Astrocyte (in vitro differentiated cells and primary cell): ENCODE results near the gene KBTBD3. TPM values are rescaled to one million over a fixed set of nuclear protein-coding genes. Genes with fewer than 3 reads are reported as not detected.

Experiments used
- DNase-seq: peaks from one replicate; pipeline ENCODE4 v3.0.0-alpha.2; 2010; ENCODE audit warnings: low read depth
- FAIRE-seq: peaks from 2 replicates; lab custom pipeline; 2011; peaks lifted over from hg19 to GRCh38; lab: Jason Lieb, UNC
- H2AFZ ChIP-seq: 2 replicates; pipeline ENCODE4 v1.6.0; 2012; ENCODE audit warnings: low read depth, low read length, inconsistent platforms
- H3K27ac ChIP-seq: 2 replicates; pipeline ENCODE4 v1.5.1; 2011; ENCODE audit warnings: low read depth, low read length, inconsistent platforms
- H3K27me3 ChIP-seq: 2 replicates; pipeline ENCODE4 v1.6.0; 2011; ENCODE audit warnings: low read length, inconsistent platforms; ENCODE audit not compliant: insufficient read depth
- H3K36me3 ChIP-seq: 2 replicates; pipeline ENCODE4 v1.5.1; 2011; ENCODE audit warnings: low read length, inconsistent platforms; ENCODE audit not compliant: insufficient read depth
- H3K4me1 ChIP-seq: 2 replicates; pipeline ENCODE4 v1.5.1; 2011; ENCODE audit warnings: low read length, inconsistent platforms; ENCODE audit not compliant: insufficient read depth
- H3K4me2 ChIP-seq: 2 replicates; pipeline ENCODE4 v1.6.0; 2012; ENCODE audit warnings: low read length, inconsistent platforms
- H3K4me3 ChIP-seq: 2 replicates; pipeline ENCODE4 v1.5.1; 2011; ENCODE audit warnings: low read depth, mild to moderate bottlenecking, low read length, inconsistent platforms; ENCODE audit not compliant: insufficient read depth
- H3K79me2 ChIP-seq: 2 replicates; pipeline ENCODE4 v1.6.0; 2012; ENCODE audit warnings: mild to moderate bottlenecking, low read length, inconsistent platforms; ENCODE audit not compliant: insufficient read depth
- H3K9ac ChIP-seq: 2 replicates; pipeline ENCODE4 v1.6.0; 2012; ENCODE audit warnings: mild to moderate bottlenecking, low read length, inconsistent platforms
- H3K9me3 ChIP-seq: 2 replicates; pipeline ENCODE4 v1.5.1; 2012; ENCODE audit warnings: low read depth, mild to moderate bottlenecking, low read length, inconsistent platforms; ENCODE audit not compliant: insufficient read depth
- H4K20me1 ChIP-seq: 2 replicates; pipeline ENCODE4 v1.6.0; 2012; ENCODE audit warnings: low read length, inconsistent platforms; ENCODE audit not compliant: insufficient read depth
- H3K27ac Mint-ChIP-seq: one replicate; pipeline ENCODE4 v1.8.0; 2021; ENCODE audit warnings: mild to moderate bottlenecking, mixed read lengths; ENCODE audit not compliant: unreplicated experiment
- H3K27me3 Mint-ChIP-seq: one replicate; pipeline ENCODE4 v1.8.0; 2021; ENCODE audit warnings: low read depth, mixed read lengths; ENCODE audit not compliant: unreplicated experiment
- H3K36me3 Mint-ChIP-seq: one replicate; pipeline ENCODE4 v1.8.0; 2021; ENCODE audit warnings: low read depth, mixed read lengths; ENCODE audit not compliant: unreplicated experiment
- H3K4me1 Mint-ChIP-seq: one replicate; pipeline ENCODE4 v1.8.0; 2021; ENCODE audit warnings: low read depth, mixed read lengths; ENCODE audit not compliant: unreplicated experiment
- H3K4me3 Mint-ChIP-seq: one replicate; pipeline ENCODE4 v1.8.0; 2021; ENCODE audit warnings: mild to moderate bottlenecking, moderate library complexity, mixed read lengths; ENCODE audit not compliant: unreplicated experiment
- H3K9me3 Mint-ChIP-seq: one replicate; pipeline ENCODE4 v1.8.0; 2021; ENCODE audit warnings: mild to moderate bottlenecking, mixed read lengths; ENCODE audit not compliant: unreplicated experiment
- EZH2 ChIP-seq: IDR thresholded peaks from 2 replicates; pipeline ENCODE4 v1.6.1; 2012; ENCODE audit warnings: mild to moderate bottlenecking, low read length, inconsistent platforms; ENCODE audit not compliant: insufficient read depth
- total RNA-seq: library from RNA; stranded (reverse); gene quantifications from 2 replicates; pipeline ENCODE4 v1.2.1, GENCODE V29; 2021
- TF ChIP-seq, protein P1 (sequence below): IDR thresholded peaks from 2 replicates; pipeline ENCODE4 v1.5.1; 2011; ENCODE audit warnings: low read depth, mild to moderate bottlenecking, inconsistent platforms, low read length, moderate library complexity; ENCODE audit not compliant: insufficient read depth

Gene KBTBD3
- total RNA-seq, 1 donor from 2014 or later = 4.7 TPM

DNA sequence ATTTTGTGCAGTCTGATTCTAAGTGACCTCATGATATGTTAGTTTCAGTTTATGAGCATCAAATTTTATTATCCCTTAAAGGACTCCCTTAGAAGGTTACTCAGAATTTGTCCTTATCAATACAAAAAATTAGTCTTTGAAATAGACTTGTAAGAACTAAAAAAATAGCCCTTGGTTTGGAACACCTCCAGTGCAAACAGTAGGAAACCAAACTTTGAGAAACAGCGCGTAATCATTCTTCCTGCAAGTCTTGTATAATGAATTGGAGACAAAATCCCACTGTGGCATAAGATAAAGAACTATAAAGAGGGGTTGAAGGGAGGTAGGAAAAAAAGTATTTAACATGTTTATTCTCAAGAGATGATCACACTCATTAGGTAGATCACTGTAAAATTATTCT lies 44.3 kb downstream of the KBTBD3 start:
- Histone ChIP-seq H3K79me2 (no peaks in the 10 kb centered on the region), H3K9ac (no peak overlapping the region), H3K9me3 (no peaks in the 10 kb centered on the region), H3K36me3 (no peaks in the 10 kb centered on the region), H3K27me3 (no peaks in the 10 kb centered on the region), H3K4me2 (no peak overlapping the region), H2AFZ (no peak overlapping the region), H3K4me1 (peaks cover 5% of the 10 kb centered on the region), H3K27ac (no peak overlapping the region), H3K4me3 (no peak overlapping the region), H4K20me1 (no peaks in the 10 kb centered on the region)
- H3K36me3 Mint-ChIP-seq = no peaks in the 10 kb centered on the region
- TF ChIP-seq, protein P1, sequence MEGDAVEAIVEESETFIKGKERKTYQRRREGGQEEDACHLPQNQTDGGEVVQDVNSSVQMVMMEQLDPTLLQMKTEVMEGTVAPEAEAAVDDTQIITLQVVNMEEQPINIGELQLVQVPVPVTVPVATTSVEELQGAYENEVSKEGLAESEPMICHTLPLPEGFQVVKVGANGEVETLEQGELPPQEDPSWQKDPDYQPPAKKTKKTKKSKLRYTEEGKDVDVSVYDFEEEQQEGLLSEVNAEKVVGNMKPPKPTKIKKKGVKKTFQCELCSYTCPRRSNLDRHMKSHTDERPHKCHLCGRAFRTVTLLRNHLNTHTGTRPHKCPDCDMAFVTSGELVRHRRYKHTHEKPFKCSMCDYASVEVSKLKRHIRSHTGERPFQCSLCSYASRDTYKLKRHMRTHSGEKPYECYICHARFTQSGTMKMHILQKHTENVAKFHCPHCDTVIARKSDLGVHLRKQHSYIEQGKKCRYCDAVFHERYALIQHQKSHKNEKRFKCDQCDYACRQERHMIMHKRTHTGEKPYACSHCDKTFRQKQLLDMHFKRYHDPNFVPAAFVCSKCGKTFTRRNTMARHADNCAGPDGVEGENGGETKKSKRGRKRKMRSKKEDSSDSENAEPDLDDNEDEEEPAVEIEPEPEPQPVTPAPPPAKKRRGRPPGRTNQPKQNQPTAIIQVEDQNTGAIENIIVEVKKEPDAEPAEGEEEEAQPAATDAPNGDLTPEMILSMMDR = no peak
- H3K4me3 Mint-ChIP-seq = no peak overlapping the region
- no peaks in the 10 kb centered on the region for H3K9me3 Mint-ChIP-seq
- FAIRE-seq (no peak), DNase-seq (peak; percentile 55)
- peaks cover 4% of the 10 kb centered on the region for H3K4me1 Mint-ChIP-seq
- no peak overlapping the region for H3K27ac Mint-ChIP-seq
- no peaks in the 10 kb centered on the region for H3K27me3 Mint-ChIP-seq

DNA sequence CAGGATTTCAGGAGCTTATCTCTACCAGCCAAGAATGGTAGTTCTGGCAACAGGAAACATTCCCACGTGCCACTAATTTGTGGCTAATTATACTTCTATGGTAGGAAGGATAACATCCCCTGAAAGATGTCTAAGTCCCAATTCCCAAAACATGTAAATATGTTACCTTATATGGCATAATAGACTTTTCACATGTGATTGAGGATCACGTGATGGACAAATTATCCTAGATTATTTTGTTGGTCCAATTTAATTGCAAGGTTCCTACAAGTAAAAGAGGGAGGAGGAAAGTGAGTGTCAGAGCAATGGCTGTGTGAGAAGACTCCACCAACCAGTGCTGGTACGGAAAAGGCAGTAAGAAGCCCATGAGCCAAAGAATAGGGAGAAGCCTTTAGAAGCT lies 45.2 kb downstream of the KBTBD3 start:
- Histone ChIP-seq H3K27me3 (no peaks in the 10 kb centered on the region), H3K4me2 (no peak overlapping the region), H4K20me1 (no peaks in the 10 kb centered on the region), H3K9ac (no peak overlapping the region), H3K27ac (no peak overlapping the region), H2AFZ (no peak overlapping the region), H3K79me2 (no peaks in the 10 kb centered on the region), H3K4me1 (peaks cover 5% of the 10 kb centered on the region), H3K4me3 (no peak overlapping the region), H3K9me3 (no peaks in the 10 kb centered on the region), H3K36me3 (no peaks in the 10 kb centered on the region)
- H3K27ac Mint-ChIP-seq = no peak overlapping the region
- peaks cover 4% of the 10 kb centered on the region for H3K4me1 Mint-ChIP-seq
- no peaks in the 10 kb centered on the region for H3K36me3 Mint-ChIP-seq
- H3K9me3 Mint-ChIP-seq = peaks cover 2% of the 10 kb centered on the region
- no peaks in the 10 kb centered on the region for H3K27me3 Mint-ChIP-seq
- TF ChIP-seq EZH2 = no peak
- DNase-seq = no peak
- FAIRE-seq = no peak
- H3K4me3 Mint-ChIP-seq = no peak overlapping the region

DNA sequence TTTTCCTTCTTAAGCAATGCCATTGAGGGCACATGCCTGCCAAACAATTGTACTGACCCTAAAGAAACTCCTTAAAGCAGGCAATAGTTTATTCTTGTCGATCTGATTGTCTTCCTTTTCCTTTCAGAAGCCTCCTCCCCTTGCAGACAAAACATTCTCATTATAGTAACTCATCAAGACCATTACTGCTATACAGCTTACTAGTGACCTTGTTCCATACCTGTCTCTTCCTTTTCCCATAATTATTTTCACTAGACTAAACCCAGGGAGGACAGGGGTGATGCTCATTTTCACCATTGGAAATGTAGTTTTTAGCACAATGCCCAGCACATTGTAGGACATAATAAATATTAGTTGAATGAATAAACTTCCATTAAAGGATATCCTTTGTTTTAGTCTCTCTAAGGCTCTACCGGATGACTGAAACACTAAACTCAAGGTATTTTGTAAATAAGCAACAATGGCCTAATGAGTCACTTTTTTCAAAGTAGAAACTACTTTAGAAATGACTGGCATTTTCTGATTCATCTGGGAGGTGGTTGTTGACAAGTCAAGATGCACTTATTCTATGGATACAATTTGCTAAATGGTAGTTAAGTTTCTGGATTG lies 45.8 kb downstream of the KBTBD3 start:
- no peak overlapping the region for H3K27ac Mint-ChIP-seq
- Histone ChIP-seq H3K9ac (no peak overlapping the region), H3K36me3 (no peaks in the 10 kb centered on the region), H3K9me3 (no peaks in the 10 kb centered on the region), H3K4me2 (no peak overlapping the region), H2AFZ (no peak overlapping the region), H3K4me3 (no peak overlapping the region), H3K4me1 (peaks cover 5% of the 10 kb centered on the region), H3K79me2 (no peaks in the 10 kb centered on the region), H3K27ac (no peak overlapping the region), H4K20me1 (no peaks in the 10 kb centered on the region), H3K27me3 (no peaks in the 10 kb centered on the region)
- no peak overlapping the region for H3K4me3 Mint-ChIP-seq
- DNase-seq (no peak), FAIRE-seq (no peak)
- no peaks in the 10 kb centered on the region for H3K27me3 Mint-ChIP-seq
- no peaks in the 10 kb centered on the region for H3K36me3 Mint-ChIP-seq
- H3K4me1 Mint-ChIP-seq = peaks cover 4% of the 10 kb centered on the region
- peaks cover 2% of the 10 kb centered on the region for H3K9me3 Mint-ChIP-seq
- TF ChIP-seq EZH2 = no peak
- TF ChIP-seq, protein P1 = no peak
